22Rv1 (cell line): ENCODE results near the gene TAB2.

Source experiments
- ZFX ChIP-seq: fragments of 450-650 bp; IDR thresholded peaks from 2 replicates; pipeline ENCODE4 v1.6.1; 2017; ENCODE audit warnings: antibody characterized with exemption, borderline replicate concordance
- TF ChIP-seq, protein P1 (sequence below): fragments of 450-650 bp; IDR thresholded peaks from 2 replicates; pipeline ENCODE4 v1.5.1; 2017; ENCODE audit warnings: mild to moderate bottlenecking

DNA sequence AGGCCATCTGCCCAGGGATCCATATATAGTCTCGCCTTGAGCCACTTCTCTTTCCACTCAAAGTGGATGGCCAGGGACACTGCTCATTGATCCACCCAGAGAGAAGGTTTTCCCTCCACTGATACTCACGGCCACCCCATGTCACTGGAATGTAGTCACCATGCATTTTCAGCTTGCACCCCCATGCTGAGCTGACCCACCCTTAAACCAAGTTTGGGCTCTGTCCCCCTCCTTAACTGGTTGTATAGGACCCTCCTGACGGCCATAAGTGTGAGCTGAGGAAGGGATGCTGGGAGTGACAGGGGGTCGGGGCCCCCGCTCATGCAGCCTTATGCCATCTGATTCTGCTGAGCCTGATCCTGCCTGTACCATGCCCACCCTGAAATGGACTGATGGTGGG is 108.2 kb downstream of the TAB2 start:
- TF ChIP-seq, protein P1, sequence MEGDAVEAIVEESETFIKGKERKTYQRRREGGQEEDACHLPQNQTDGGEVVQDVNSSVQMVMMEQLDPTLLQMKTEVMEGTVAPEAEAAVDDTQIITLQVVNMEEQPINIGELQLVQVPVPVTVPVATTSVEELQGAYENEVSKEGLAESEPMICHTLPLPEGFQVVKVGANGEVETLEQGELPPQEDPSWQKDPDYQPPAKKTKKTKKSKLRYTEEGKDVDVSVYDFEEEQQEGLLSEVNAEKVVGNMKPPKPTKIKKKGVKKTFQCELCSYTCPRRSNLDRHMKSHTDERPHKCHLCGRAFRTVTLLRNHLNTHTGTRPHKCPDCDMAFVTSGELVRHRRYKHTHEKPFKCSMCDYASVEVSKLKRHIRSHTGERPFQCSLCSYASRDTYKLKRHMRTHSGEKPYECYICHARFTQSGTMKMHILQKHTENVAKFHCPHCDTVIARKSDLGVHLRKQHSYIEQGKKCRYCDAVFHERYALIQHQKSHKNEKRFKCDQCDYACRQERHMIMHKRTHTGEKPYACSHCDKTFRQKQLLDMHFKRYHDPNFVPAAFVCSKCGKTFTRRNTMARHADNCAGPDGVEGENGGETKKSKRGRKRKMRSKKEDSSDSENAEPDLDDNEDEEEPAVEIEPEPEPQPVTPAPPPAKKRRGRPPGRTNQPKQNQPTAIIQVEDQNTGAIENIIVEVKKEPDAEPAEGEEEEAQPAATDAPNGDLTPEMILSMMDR = no peak
- no peak for TF ChIP-seq ZFX
